ENCODE measurements around the gene DCTPP1. TPM values are rescaled to one million over a fixed set of nuclear protein-coding genes. Genes with fewer than 3 reads are reported as not detected.
A peak's percentile ranks its signal among the peaks of the same experiment; 100 is the strongest.

The DCTPP1 gene
- total and polyA plus RNA-seq, 9 of the 15 experiments (the other 6 are each of a cell fraction or from before 2014, with no cell fraction given) = 45.0 to 132 (median 80.6) TPM

DNA sequence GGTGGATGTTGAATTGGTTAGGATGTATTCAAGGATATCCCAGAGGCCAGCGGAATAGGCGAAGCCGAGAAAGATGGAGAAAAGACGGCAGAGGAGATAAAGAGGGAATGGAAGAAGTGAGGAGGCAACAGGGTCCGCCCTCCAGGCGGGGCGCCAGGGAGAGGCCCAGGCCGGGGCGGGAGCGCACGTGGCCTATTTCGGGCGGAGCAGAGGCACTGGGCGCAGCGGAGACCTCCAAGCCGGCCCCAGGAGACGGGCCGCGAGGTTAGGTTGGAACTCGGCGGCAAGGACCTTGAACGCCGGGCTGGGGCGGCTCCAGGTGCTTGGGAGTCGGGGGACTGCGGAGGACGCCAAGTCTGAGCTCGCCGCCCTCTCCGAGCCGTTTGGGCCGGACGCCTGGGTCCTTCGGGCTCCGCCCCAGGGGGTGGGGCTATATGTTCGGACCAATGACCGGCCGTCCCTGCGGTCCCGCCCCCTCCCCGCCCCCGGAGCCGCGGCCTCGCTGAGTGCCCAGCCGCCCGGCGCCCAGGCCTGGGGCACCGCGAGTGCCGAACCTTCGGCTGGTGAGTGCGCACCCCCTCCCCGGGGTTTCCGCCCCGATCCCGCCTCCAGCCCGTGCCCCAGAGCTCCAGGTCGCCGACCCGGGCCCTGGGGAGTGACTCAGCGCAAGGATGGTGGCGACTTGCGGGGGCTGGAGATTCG, 22.6 kb downstream of the DCTPP1 start, which contains the start of gene ZNF771 (continued):
- TF ChIP-seq CC2D1A (IDR thresholded peaks at IDR 0.05) (no peak), NR2C1 (IDR thresholded peaks at IDR 0.05) (no peak), NR2C1 (tag; IDR thresholded peaks at IDR 0.05) (no peak), ZBTB5 (IDR thresholded peaks at IDR 0.05) (no peak), ZNF224 (CRISPR knock-in tag; IDR thresholded peaks at IDR 0.05) (no peak), THAP7 (CRISPR knock-in tag; IDR thresholded peaks at IDR 0.05) (no peak), ZNF23 (CRISPR knock-in tag; IDR thresholded peaks at IDR 0.05) (no peak), POLR2H (tag; IDR thresholded peaks at IDR 0.05; ENCODE audit: low read depth) (no peak), IRF9 (tag; IDR thresholded peaks at IDR 0.05) (no peak), KLF16 (IDR thresholded peaks at IDR 0.05) (no peak), CSDE1 (IDR thresholded peaks at IDR 0.05) (no peak), ETV6 (IDR thresholded peaks at IDR 0.05; ENCODE audit: borderline replicate concordance in 1 of 2, low read depth in 2 of 2, low read length in 1 of 2) (no peak), ETV6 (CRISPR knock-in tag; IDR thresholded peaks at IDR 0.05; ENCODE audit: borderline replicate concordance) (no peak), ZNF766 (CRISPR knock-in tag; conservative IDR thresholded peaks at IDR 0.05) (no peak), ZNF431 (CRISPR knock-in tag; IDR thresholded peaks at IDR 0.05) (no peak), ZNF274 (IDR thresholded peaks at IDR 0.05; ENCODE audit: borderline replicate concordance, low read depth, low read length) (no peak), KLF6 (CRISPR knock-in tag; IDR thresholded peaks at IDR 0.05; ENCODE audit: borderline replicate concordance) (peak; percentile 62), ZNF785 (CRISPR knock-in tag; IDR thresholded peaks at IDR 0.05) (no peak), SMARCA5 (IDR thresholded peaks at IDR 0.05) (no peak), ZNF592 (IDR thresholded peaks at IDR 0.05) (0 out of 2 replicates have a peak, but pooled peaks have one; percentile 27), ARNT (IDR thresholded peaks at IDR 0.05) (no peak), ZFP30 (CRISPR knock-in tag; IDR thresholded peaks at IDR 0.05; ENCODE audit: borderline replicate concordance) (no peak), TAL1 (IDR thresholded peaks at IDR 0.05) (no peak), CBFA2T3 (IDR thresholded peaks at IDR 0.05) (no peak)

All from K562 (cell line).